Smooth muscle cell (in vitro differentiated cells): Measurements from ENCODE around the gene UQCR10. TPM values are rescaled to one million over a fixed set of nuclear protein-coding genes. Genes with fewer than 3 reads are reported as not detected.

ENCODE experiments used
- DNase-seq: peaks from one replicate; lab custom pipeline; 2025; ENCODE audit not compliant: unreplicated experiment; lab: John Stamatoyannopoulos, UW
- H2AFZ ChIP-seq: fragments of 200-600 bp; sonication (generic); 2 replicates; pipeline ENCODE4 v1.6.0; 2016; ENCODE audit warnings: antibody characterized with exemption, low read depth, mild to moderate bottlenecking
- H3F3A ChIP-seq: fragments of 200-600 bp; sonication (generic); 2 replicates; pipeline ENCODE4 v1.6.0; 2017; ENCODE audit warnings: antibody characterized with exemption, low read depth
- H3K27ac ChIP-seq: fragments of 200-600 bp; sonication (generic); 2 replicates; pipeline ENCODE4 v1.5.1; 2016; ENCODE audit warnings: low read depth, mild to moderate bottlenecking
- H3K27me3 ChIP-seq: fragments of 200-600 bp; sonication (generic); 2 replicates; pipeline ENCODE4 v1.6.1; 2016; ENCODE audit warnings: low read depth, mild to moderate bottlenecking
- H3K36me3 ChIP-seq: fragments of 200-600 bp; sonication (generic); 2 replicates; pipeline ENCODE4 v1.5.1; 2016; ENCODE audit warnings: low read depth
- H3K4me1 ChIP-seq: fragments of 200-600 bp; sonication (generic); 2 replicates; pipeline ENCODE4 v1.5.1; 2016; ENCODE audit warnings: low read depth
- H3K4me2 ChIP-seq: fragments of 200-600 bp; sonication (generic); 2 replicates; pipeline ENCODE4 v1.6.0; 2016; ENCODE audit warnings: mild to moderate bottlenecking
- H3K4me3 ChIP-seq: fragments of 200-600 bp; sonication (generic); 2 replicates; pipeline ENCODE4 v1.5.1; 2016; ENCODE audit warnings: mild to moderate bottlenecking
- H3K79me2 ChIP-seq: fragments of 200-600 bp; sonication (generic); 2 replicates; pipeline ENCODE4 v1.6.0; 2016; ENCODE audit warnings: low read depth, mild to moderate bottlenecking
- H3K9ac ChIP-seq: fragments of 200-600 bp; sonication (generic); 2 replicates; pipeline ENCODE4 v1.6.0; 2016; ENCODE audit warnings: low read depth
- H3K9me3 ChIP-seq: fragments of 200-600 bp; sonication (generic); replicated peaks from 2 replicates; pipeline ENCODE4 v1.5.1; 2016; ENCODE audit warnings: low read depth
- H4K20me1 ChIP-seq: fragments of 200-600 bp; sonication (generic); 2 replicates; pipeline ENCODE4 v1.6.0; 2016; ENCODE audit warnings: low read depth
- CTCF ChIP-seq: fragments of 200-600 bp; sonication (generic); IDR thresholded peaks from 2 replicates; pipeline ENCODE4 v1.5.1; 2017; ENCODE audit warnings: borderline replicate concordance, mild to moderate bottlenecking, antibody characterized with exemption; ENCODE audit not compliant: insufficient read depth, poor library complexity, severe bottlenecking
- WGBS: methylation state at CpG from one replicate; pipeline ENCODE4 v1.1.7; 2016; ENCODE audit warnings: low lambda C conversion rate; 5-methylcytosine and 5-hydroxymethylcytosine counted together
- polyA plus RNA-seq: library from polyadenylated mRNA; unstranded; fragments of >200 nt; fragmentation: Nextera tagmentation; extraction: Ambion mirVana; gene quantifications from 2 replicates; pipeline ENCODE4 v1.2.1, GENCODE V29; 2016
- total RNA-seq: library from RNA; depleted of rRNA; stranded (reverse); fragments of >200 nt; gene quantifications from 2 replicates; pipeline ENCODE4 v1.2.3, GENCODE V29; 2014

The UQCR10 gene
- total and polyA plus RNA-seq, 2 experiments from 2014 or later: 102 to 296 TPM

DNA sequence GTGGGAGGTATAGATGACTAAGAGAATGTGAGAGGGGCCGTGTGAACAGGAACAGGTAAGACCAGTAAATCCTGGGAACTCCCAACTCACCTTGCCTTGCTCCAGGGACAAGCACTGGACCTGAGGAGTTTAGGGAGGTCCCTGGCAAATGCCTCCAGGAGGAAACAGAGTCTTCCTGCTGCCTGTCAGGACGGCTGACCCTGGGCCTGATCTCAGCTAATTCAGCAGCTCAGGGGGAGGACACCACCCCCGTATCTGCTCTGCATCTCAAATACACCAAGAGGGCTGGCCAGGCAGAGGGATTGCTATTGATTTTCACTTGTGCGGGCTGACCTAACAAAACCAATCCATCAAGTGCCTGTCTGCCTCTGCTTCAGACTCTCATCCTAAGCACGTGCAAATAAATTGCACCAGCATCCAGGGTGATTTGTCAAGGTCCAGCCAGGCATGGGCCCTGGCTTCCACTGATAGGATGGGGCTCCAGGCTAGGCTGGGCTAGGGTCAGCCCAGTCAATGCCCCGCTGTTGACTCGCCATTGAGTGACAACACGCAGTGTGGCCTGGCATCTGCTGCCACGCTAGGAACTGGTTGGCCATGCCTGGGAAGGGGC is 20.3 kb downstream of the UQCR10 start:
- peaks cover 4% of the 10 kb centered on the region for H3K36me3 ChIP-seq
- WGBS: 81% methylated on average over 9 of the region's 9 CpGs
- no peaks in the 10 kb centered on the region for H3K79me2 ChIP-seq
- no peaks in the 10 kb centered on the region for H3K9me3 ChIP-seq
- no peaks in the 10 kb centered on the region for H4K20me1 ChIP-seq
- peak overlapping the region; percentile 24 for H3K27ac ChIP-seq
- no peak for DNase-seq
- H3K4me1 ChIP-seq: no peaks in the 10 kb centered on the region
- H3F3A ChIP-seq: no peaks in the 10 kb centered on the region
- H3K4me2 ChIP-seq: no peak overlapping the region
- TF ChIP-seq CTCF: no peak
- no peak overlapping the region for H2AFZ ChIP-seq
- H3K9ac ChIP-seq: no peak overlapping the region
- no peaks in the 10 kb centered on the region for H3K27me3 ChIP-seq
- H3K4me3 ChIP-seq: no peak overlapping the region

- Histone ChIP-seq H3F3A (no peaks in the 10 kb centered on the region), H3K4me3 (no peak overlapping the region), H3K9ac (no peak overlapping the region), H3K27me3 (no peaks in the 10 kb centered on the region), H4K20me1 (no peaks in the 10 kb centered on the region), H3K4me2 (no peak overlapping the region), H3K9me3 (no peaks in the 10 kb centered on the region), H3K36me3 (peaks cover 4% of the 10 kb centered on the region), H3K27ac (no peak overlapping the region), H3K79me2 (no peaks in the 10 kb centered on the region), H3K4me1 (no peaks in the 10 kb centered on the region), H2AFZ (no peak overlapping the region)
- no peak for TF ChIP-seq CTCF
- DNase-seq: no peak
- 97% methylated on average over 27 of the region's 27 CpGs for WGBS
Measured at GRCh38 chr22:29788339-29789279, 21.4 kb downstream of the UQCR10 start.

GRCh38 chr22:29790061-29790460 is 22.9 kb downstream of the UQCR10 start:
- H3K27me3 ChIP-seq: no peaks in the 10 kb centered on the region
- no peak overlapping the region for H3K9ac ChIP-seq
- H3K9me3 ChIP-seq: no peaks in the 10 kb centered on the region
- no peak overlapping the region for H2AFZ ChIP-seq
- no peak overlapping the region for H3K4me3 ChIP-seq
- H3K27ac ChIP-seq: no peak overlapping the region
- TF ChIP-seq CTCF: no peak
- no peaks in the 10 kb centered on the region for H3K4me1 ChIP-seq
- no peaks in the 10 kb centered on the region for H4K20me1 ChIP-seq
- H3F3A ChIP-seq: no peaks in the 10 kb centered on the region
- H3K36me3 ChIP-seq: peaks cover 4% of the 10 kb centered on the region
- no peak overlapping the region for H3K4me2 ChIP-seq
- 95% methylated on average over 5 of the region's 5 CpGs for WGBS
- H3K79me2 ChIP-seq: no peaks in the 10 kb centered on the region
- DNase-seq: no peak
